Kidney epithelial cell (primary cell): ENCODE measurements around the gene SPDYC. TPM values are rescaled to one million over a fixed set of nuclear protein-coding genes. Genes with fewer than 3 reads are reported as not detected.
"Not testable (repeated sequence)": the region's sequence is repeated elsewhere in the genome, so short reads cannot be mapped to it uniquely, and the experiment has no call there.

Source experiments
- DNase-seq: peaks from one replicate; pipeline ENCODE4 v3.0.0-alpha.2; 2010; ENCODE audit warnings: low read depth
- H3K27me3 ChIP-seq: 2 replicates; pipeline ENCODE4 v1.6.0; 2011; ENCODE audit warnings: low read length; ENCODE audit not compliant: control insufficient read depth, insufficient read depth
- H3K36me3 ChIP-seq: 2 replicates; pipeline ENCODE4 v1.5.1; 2011; ENCODE audit warnings: low read length; ENCODE audit not compliant: control insufficient read depth, insufficient read depth
- H3K4me3 ChIP-seq: 2 replicates; pipeline ENCODE4 v1.5.1; 2011; ENCODE audit warnings: low read depth, mild to moderate bottlenecking, control low read depth, low read length
- CTCF ChIP-seq: IDR thresholded peaks from 2 replicates; pipeline ENCODE4 v1.5.1; 2011; ENCODE audit warnings: mild to moderate bottlenecking, moderate library complexity, low read length, control low read depth, inconsistent platforms; ENCODE audit not compliant: insufficient read depth, poor library complexity, severe bottlenecking
- total RNA-seq: library from RNA; depleted of rRNA; stranded (reverse); fragments of >200 nt; gene quantifications from 2 replicates; pipeline ENCODE4 v1.2.3, GENCODE V29; 2015

Gene SPDYC
- total RNA-seq, 1 donor from 2014 or later: not detected

- no peaks in the 10 kb centered on the region for H3K27me3 ChIP-seq
- no peak for DNase-seq
- TF ChIP-seq CTCF: no peak
Measured at GRCh38 chr11:65172600-65172999, 2.6 kb downstream of the SPDYC start.

GRCh38 chr11:65174571-65175010 is 4.6 kb downstream of the SPDYC start:
- H3K4me3 ChIP-seq, DNase-seq, H3K36me3 ChIP-seq, H3K27me3 ChIP-seq: not testable (repeated sequence)

More at GRCh38 chr11:65172600-65172999, 2.6 kb downstream of the SPDYC start:
- Histone ChIP-seq H3K36me3 (no peaks in the 10 kb centered on the region), H3K4me3 (no peak overlapping the region)

DNA sequence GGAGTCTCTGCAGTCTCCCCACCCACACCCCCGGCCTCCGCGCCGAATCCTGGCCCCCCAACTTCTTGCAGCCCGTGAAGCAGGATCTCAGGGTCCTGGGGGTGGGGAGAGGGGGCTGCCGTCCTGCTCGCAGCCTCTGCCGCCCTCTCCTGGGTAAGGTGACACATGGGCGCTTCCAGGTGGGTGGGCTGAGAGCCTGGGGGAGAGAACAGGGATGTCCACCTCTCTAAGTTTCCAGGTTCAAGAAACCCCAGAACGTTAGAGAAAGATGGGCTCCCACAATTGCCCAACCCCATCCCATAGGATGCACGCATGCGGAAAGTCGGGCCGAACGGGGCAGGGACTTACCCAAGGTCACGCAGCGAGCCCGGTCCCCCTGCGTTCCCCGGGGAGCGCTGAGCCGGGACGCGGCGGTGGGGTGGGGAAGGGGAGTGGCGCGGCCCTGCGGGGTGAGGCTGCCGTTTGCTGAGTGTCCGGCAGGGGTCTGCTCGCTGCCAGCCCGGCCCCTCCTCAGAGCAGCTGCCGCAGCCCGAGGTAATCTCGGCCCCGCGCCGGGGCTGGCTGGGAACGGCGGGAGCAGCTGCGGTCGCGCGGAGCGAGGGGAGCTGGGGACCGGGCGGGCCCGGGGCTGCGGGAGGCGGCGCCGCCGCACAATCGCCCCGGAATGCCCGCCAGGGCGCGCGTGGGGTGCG is 11.0 kb downstream of the SPDYC start:
- Histone ChIP-seq H3K36me3 (no peaks in the 10 kb centered on the region), H3K4me3 (peak overlapping the region; percentile 75), H3K27me3 (no peaks in the 10 kb centered on the region)
- no peak for DNase-seq
- TF ChIP-seq CTCF: peak; percentile 71

GRCh38 chr11:65181569-65182257 is 11.7 kb downstream of the SPDYC start, which contains the start of gene CAPN1:
TSS of gene CAPN1 (plus strand) at chr11:65181928. CDS start at chr11:65182702, 774 bp downstream.
- no peak for TF ChIP-seq CTCF
- H3K36me3 ChIP-seq: peaks cover under 1% of the 10 kb centered on the region
- H3K27me3 ChIP-seq: no peaks in the 10 kb centered on the region
- peak; percentile 61 for DNase-seq
- peak within 1 kb of the TSS; percentile 75 for H3K4me3 ChIP-seq

- Histone ChIP-seq H3K4me3 (peak overlapping the region; percentile 75), H3K36me3 (peaks cover 1% of the 10 kb centered on the region), H3K27me3 (no peaks in the 10 kb centered on the region)
- TF ChIP-seq CTCF: no peak
- DNase-seq: no peak
Measured at GRCh38 chr11:65182258-65183170, 12.5 kb downstream of the SPDYC start.
